GM23338 (cell line): Measurements from ENCODE around the gene VPS8. TPM values are rescaled to one million over a fixed set of nuclear protein-coding genes. Genes with fewer than 3 reads are reported as not detected.

Source experiments
- ATAC-seq: fragments of 200-7000 bp; cut with Tn5 transposase; 3 replicates; pipeline ENCODE4 v1.9.1; 2020
- DNase-seq: peaks from one replicate; pipeline ENCODE4 v3.0.0-alpha.2; 2015; ENCODE audit warnings: low spot score
- H2AFZ ChIP-seq: fragments of 200-600 bp; sonication (generic); 2 replicates; pipeline ENCODE4 v1.8.0; 2016; ENCODE audit warnings: antibody characterized with exemption, mild to moderate bottlenecking, moderate library complexity
- H3F3A ChIP-seq: fragments of 200-600 bp; sonication (generic); replicated peaks from 2 replicates; pipeline ENCODE4 v1.8.0; 2017; ENCODE audit warnings: antibody characterized with exemption, mixed run types, low read depth
- H3K27ac ChIP-seq: fragments of 200-600 bp; sonication (generic); 2 replicates; pipeline ENCODE4 v1.6.1; 2016; ENCODE audit warnings: low read depth
- H3K27me3 ChIP-seq: fragments of 200-600 bp; sonication (generic); 2 replicates; pipeline ENCODE4 v1.8.0; 2016; ENCODE audit warnings: mild to moderate bottlenecking, mixed run types, moderate library complexity; ENCODE audit not compliant: insufficient read depth
- H3K36me3 ChIP-seq: fragments of 200-600 bp; sonication (generic); 2 replicates; pipeline ENCODE4 v1.8.0; 2016; ENCODE audit warnings: mild to moderate bottlenecking; ENCODE audit not compliant: insufficient read depth
- H3K4me1 ChIP-seq: fragments of 200-600 bp; sonication (generic); 2 replicates; pipeline ENCODE4 v1.8.0; 2016; ENCODE audit warnings: mild to moderate bottlenecking, moderate library complexity; ENCODE audit not compliant: insufficient read depth
- H3K4me2 ChIP-seq: fragments of 200-600 bp; sonication (generic); 2 replicates; pipeline ENCODE4 v1.7.1; 2017; ENCODE audit warnings: mixed run types
- H3K4me3 ChIP-seq: fragments of 200-600 bp; sonication (generic); 2 replicates; pipeline ENCODE4 v1.6.1; 2016; ENCODE audit warnings: mixed run types
- H3K79me2 ChIP-seq: fragments of 200-600 bp; sonication (generic); replicated peaks from 2 replicates; pipeline ENCODE4 v1.8.0; 2017; ENCODE audit warnings: mild to moderate bottlenecking; ENCODE audit not compliant: insufficient read depth
- H3K9me2 ChIP-seq: fragments of 200-600 bp; sonication (generic); 2 replicates; pipeline ENCODE4 v1.8.0; 2017; ENCODE audit not compliant: insufficient read depth
- H4K20me1 ChIP-seq: fragments of 200-600 bp; sonication (generic); replicated peaks from 2 replicates; pipeline ENCODE4 v1.8.0; 2017; ENCODE audit warnings: mild to moderate bottlenecking; ENCODE audit not compliant: insufficient read depth
- H3K27ac Mint-ChIP-seq: 2 replicates; pipeline ENCODE4 v1.8.0; 2020; ENCODE audit warnings: inconsistent platforms, mild to moderate bottlenecking, moderate library complexity, mixed read lengths
- H3K27me3 Mint-ChIP-seq: 3 replicates; pipeline ENCODE4 v1.8.0; 2022; ENCODE audit warnings: low read depth, mild to moderate bottlenecking, moderate library complexity, mixed read lengths, inconsistent platforms; ENCODE audit not compliant: insufficient read depth, poor library complexity
- H3K36me3 Mint-ChIP-seq: 3 replicates; pipeline ENCODE4 v1.8.0; 2021; ENCODE audit warnings: low read depth, mild to moderate bottlenecking, inconsistent platforms, moderate library complexity, mixed read lengths
- H3K4me1 Mint-ChIP-seq: 3 replicates; pipeline ENCODE4 v1.8.0; 2020; ENCODE audit warnings: mild to moderate bottlenecking, inconsistent platforms, mixed read lengths
- H3K4me3 Mint-ChIP-seq: 3 replicates; pipeline ENCODE4 v1.8.0; 2021; ENCODE audit warnings: moderate library complexity, mild to moderate bottlenecking, inconsistent platforms, mixed read lengths
- H3K9me3 Mint-ChIP-seq: 3 replicates; pipeline ENCODE4 v1.8.0; 2020; ENCODE audit warnings: moderate library complexity, mild to moderate bottlenecking, inconsistent platforms, mixed read lengths
- CREB1 ChIP-seq: fragments of 250-450 bp; sonication (Bioruptor Pico); IDR thresholded peaks from 2 replicates; pipeline ENCODE4 v1.5.0; 2020; ENCODE audit warnings: low read depth, mild to moderate bottlenecking, moderate library complexity
- EZH2 ChIP-seq: fragments of 200-600 bp; sonication (generic); IDR thresholded peaks from one replicate; pipeline ENCODE4 v1.8.0; 2017; ENCODE audit warnings: antibody characterized with exemption, mild to moderate bottlenecking, low read depth; ENCODE audit not compliant: unreplicated experiment
- EZH2phosphoT487 ChIP-seq: fragments of 200-600 bp; sonication (generic); IDR thresholded peaks from one replicate; pipeline ENCODE4 v1.8.1; 2018; ENCODE audit warnings: antibody characterized with exemption; ENCODE audit not compliant: unreplicated experiment
- POLR2AphosphoS5 ChIP-seq: IDR thresholded peaks from 2 replicates; pipeline ENCODE4 v1.6.1; 2016; ENCODE audit warnings: antibody characterized with exemption, low read depth
- STAT1 ChIP-seq: IDR thresholded peaks from one replicate; pipeline ENCODE4 v1.6.1; 2016; ENCODE audit warnings: antibody characterized with exemption; ENCODE audit not compliant: unreplicated experiment
- ZNF114 ChIP-seq: fragments of 250-450 bp; sonication (Bioruptor Pico); IDR thresholded peaks from 2 replicates; pipeline ENCODE4 v1.5.0; 2020; ENCODE audit warnings: mild to moderate bottlenecking, moderate library complexity
- polyA plus RNA-seq: library from polyadenylated mRNA; unstranded; fragments of >200 nt; fragmentation: Nextera tagmentation; extraction: Ambion mirVana; gene quantifications from 2 replicates; pipeline ENCODE4 v1.2.1, GENCODE V29; 2016
- total RNA-seq: library from RNA; depleted of rRNA; stranded (reverse); fragments of >200 nt; shearing (Covaris generic); gene quantifications from 2 replicates; pipeline ENCODE4 v1.2.3, GENCODE V29; 2014
- TF ChIP-seq, protein P1 (sequence below): IDR thresholded peaks from one replicate; pipeline ENCODE4 v1.6.1; 2018; ENCODE audit warnings: antibody characterized with exemption; ENCODE audit not compliant: unreplicated experiment
- TF ChIP-seq, protein P2 (sequence below), 2 experiments: fragments of 200-600 bp in 1 of 2; sonication (generic) in 1 of 2; conservative IDR thresholded peaks; 2 replicates each; pipeline versions ENCODE4 v1.5.1 to v1.6.1; 2016 to 2017; ENCODE audit warnings: antibody characterized with exemption in 2 of 2, low read depth in 2 of 2, mild to moderate bottlenecking in 2 of 2, moderate library complexity in 1 of 2

Gene VPS8
- total and polyA plus RNA-seq, 2 experiments from 2014 or later = 17.3 to 45.5 TPM

DNA sequence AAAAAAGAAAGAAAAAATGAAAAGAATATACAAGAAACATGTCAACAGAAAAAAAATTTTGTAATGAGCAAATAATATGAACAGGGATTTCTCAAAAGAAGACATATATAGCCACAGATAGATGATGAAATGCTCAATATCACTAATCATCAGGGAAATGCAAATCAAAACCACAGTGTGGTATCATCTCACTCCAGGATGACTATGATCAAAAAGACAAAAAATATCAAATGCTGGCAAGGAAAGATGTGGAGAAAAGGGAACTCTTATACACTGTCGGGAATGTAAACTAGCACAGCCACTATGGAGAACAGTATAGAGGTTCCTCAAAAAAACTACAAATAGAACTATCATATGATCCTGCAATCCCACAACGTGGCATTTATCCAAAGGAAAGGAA, 246.8 kb downstream of the VPS8 start:
- TF ChIP-seq, protein P1, sequence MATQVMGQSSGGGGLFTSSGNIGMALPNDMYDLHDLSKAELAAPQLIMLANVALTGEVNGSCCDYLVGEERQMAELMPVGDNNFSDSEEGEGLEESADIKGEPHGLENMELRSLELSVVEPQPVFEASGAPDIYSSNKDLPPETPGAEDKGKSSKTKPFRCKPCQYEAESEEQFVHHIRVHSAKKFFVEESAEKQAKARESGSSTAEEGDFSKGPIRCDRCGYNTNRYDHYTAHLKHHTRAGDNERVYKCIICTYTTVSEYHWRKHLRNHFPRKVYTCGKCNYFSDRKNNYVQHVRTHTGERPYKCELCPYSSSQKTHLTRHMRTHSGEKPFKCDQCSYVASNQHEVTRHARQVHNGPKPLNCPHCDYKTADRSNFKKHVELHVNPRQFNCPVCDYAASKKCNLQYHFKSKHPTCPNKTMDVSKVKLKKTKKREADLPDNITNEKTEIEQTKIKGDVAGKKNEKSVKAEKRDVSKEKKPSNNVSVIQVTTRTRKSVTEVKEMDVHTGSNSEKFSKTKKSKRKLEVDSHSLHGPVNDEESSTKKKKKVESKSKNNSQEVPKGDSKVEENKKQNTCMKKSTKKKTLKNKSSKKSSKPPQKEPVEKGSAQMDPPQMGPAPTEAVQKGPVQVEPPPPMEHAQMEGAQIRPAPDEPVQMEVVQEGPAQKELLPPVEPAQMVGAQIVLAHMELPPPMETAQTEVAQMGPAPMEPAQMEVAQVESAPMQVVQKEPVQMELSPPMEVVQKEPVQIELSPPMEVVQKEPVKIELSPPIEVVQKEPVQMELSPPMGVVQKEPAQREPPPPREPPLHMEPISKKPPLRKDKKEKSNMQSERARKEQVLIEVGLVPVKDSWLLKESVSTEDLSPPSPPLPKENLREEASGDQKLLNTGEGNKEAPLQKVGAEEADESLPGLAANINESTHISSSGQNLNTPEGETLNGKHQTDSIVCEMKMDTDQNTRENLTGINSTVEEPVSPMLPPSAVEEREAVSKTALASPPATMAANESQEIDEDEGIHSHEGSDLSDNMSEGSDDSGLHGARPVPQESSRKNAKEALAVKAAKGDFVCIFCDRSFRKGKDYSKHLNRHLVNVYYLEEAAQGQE = no peak
- TF ChIP-seq STAT1 (no peak), POLR2AphosphoS5 (no peak)
- DNase-seq (no peak), ATAC-seq (no peak)
- Histone ChIP-seq H4K20me1 (no peaks in the 10 kb centered on the region), H3F3A (no peaks in the 10 kb centered on the region), H3K4me2 (no peak overlapping the region), H3K4me1 (no peaks in the 10 kb centered on the region), H3K4me3 (no peak overlapping the region), H2AFZ (no peak overlapping the region), H3K79me2 (no peaks in the 10 kb centered on the region), H3K27me3 (no peaks in the 10 kb centered on the region), H3K9me2 (no peaks in the 10 kb centered on the region), H3K36me3 (peaks cover 6% of the 10 kb centered on the region; the same call in 1 of the 2 replicates), H3K27ac (no peak overlapping the region)
- no peak overlapping the region for H3K4me3 Mint-ChIP-seq
- no peak overlapping the region for H3K27ac Mint-ChIP-seq
- peaks cover 38% of the 10 kb centered on the region for H3K36me3 Mint-ChIP-seq
- no peaks in the 10 kb centered on the region for H3K4me1 Mint-ChIP-seq
- peaks cover 2% of the 10 kb centered on the region for H3K27me3 Mint-ChIP-seq
- peaks cover 41% of the 10 kb centered on the region for H3K9me3 Mint-ChIP-seq

DNA sequence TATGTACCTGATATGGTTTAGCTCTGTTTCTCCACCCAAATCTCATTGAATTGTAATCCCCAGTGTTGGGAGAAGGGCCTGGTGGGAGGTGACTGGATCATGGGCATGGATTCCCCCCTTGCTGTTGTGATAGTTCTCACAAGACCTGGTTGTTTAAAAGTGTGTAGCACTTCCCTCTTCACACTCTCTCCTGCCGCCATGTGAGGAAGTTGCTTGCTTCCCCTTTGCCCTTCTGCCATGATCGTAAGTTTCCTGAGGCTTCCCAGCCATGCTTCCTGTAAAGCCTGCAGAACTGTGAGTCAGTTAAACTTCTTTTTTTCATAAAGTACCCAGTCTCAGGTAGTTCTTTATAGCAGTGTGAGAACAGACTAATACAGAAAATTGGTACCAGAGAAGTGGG, 247.8 kb downstream of the VPS8 start:
- H3K27me3 Mint-ChIP-seq = peaks cover 2% of the 10 kb centered on the region
- H3K4me3 Mint-ChIP-seq = no peak overlapping the region
- Histone ChIP-seq H3K4me2 (no peak overlapping the region), H3K27me3 (no peaks in the 10 kb centered on the region), H3F3A (no peaks in the 10 kb centered on the region), H4K20me1 (no peaks in the 10 kb centered on the region), H3K36me3 (peaks cover 6% of the 10 kb centered on the region; the same call in 1 of the 2 replicates), H2AFZ (no peak overlapping the region), H3K79me2 (no peaks in the 10 kb centered on the region), H3K4me3 (no peak overlapping the region), H3K4me1 (no peaks in the 10 kb centered on the region), H3K9me2 (no peaks in the 10 kb centered on the region), H3K27ac (no peak overlapping the region)
- no peak for ATAC-seq
- no peak for DNase-seq
- peaks cover 41% of the 10 kb centered on the region for H3K9me3 Mint-ChIP-seq
- TF ChIP-seq ZNF114 (CRISPR knock-in tag) = no peak
- no peak for TF ChIP-seq EZH2
- TF ChIP-seq EZH2phosphoT487 = no peak
- TF ChIP-seq STAT1 = no peak
- no peak for TF ChIP-seq POLR2AphosphoS5
- TF ChIP-seq CREB1 (CRISPR knock-in tag) = no peak
- TF ChIP-seq, protein P2, sequence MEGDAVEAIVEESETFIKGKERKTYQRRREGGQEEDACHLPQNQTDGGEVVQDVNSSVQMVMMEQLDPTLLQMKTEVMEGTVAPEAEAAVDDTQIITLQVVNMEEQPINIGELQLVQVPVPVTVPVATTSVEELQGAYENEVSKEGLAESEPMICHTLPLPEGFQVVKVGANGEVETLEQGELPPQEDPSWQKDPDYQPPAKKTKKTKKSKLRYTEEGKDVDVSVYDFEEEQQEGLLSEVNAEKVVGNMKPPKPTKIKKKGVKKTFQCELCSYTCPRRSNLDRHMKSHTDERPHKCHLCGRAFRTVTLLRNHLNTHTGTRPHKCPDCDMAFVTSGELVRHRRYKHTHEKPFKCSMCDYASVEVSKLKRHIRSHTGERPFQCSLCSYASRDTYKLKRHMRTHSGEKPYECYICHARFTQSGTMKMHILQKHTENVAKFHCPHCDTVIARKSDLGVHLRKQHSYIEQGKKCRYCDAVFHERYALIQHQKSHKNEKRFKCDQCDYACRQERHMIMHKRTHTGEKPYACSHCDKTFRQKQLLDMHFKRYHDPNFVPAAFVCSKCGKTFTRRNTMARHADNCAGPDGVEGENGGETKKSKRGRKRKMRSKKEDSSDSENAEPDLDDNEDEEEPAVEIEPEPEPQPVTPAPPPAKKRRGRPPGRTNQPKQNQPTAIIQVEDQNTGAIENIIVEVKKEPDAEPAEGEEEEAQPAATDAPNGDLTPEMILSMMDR (conservative IDR thresholded peaks at IDR 0.05; ENCODE audit: low read depth in 2 of 2) = no peak
- TF ChIP-seq, protein P1 = no peak
- no peak overlapping the region for H3K27ac Mint-ChIP-seq
- no peaks in the 10 kb centered on the region for H3K4me1 Mint-ChIP-seq
- peaks cover 38% of the 10 kb centered on the region for H3K36me3 Mint-ChIP-seq
